Muscle layer of duodenum (tissue), 2 donors: ENCODE data around the gene PEX14.

Experiments
- H3K27ac ChIP-seq: one replicate; pipeline ENCODE4 v1.7.0; 2013; ENCODE audit warnings: mild to moderate bottlenecking, low read length
- H3K27me3 ChIP-seq: one replicate; pipeline ENCODE4 v1.7.0; 2013; ENCODE audit warnings: low read depth, mild to moderate bottlenecking, control low read depth, low read length
- H3K36me3 ChIP-seq, 2 donors: one replicate each; pipeline ENCODE4 v1.7.0; 2013; ENCODE audit warnings: low read length in 2 of 2, control low read depth in 1 of 2, mild to moderate bottlenecking in 1 of 2; ENCODE audit not compliant: insufficient read depth in 2 of 2, control insufficient read depth in 1 of 2
- H3K4me1 ChIP-seq, 2 donors: one replicate each; pipeline ENCODE4 v1.7.0; 2013; ENCODE audit warnings: low read length in 2 of 2, mild to moderate bottlenecking in 2 of 2, control low read depth in 1 of 2, moderate library complexity in 1 of 2; ENCODE audit not compliant: insufficient read depth in 2 of 2, control insufficient read depth in 1 of 2
- H3K4me3 ChIP-seq, 2 donors: one replicate each; pipeline ENCODE4 v1.7.0; 2013; ENCODE audit warnings: low read length in 2 of 2, low read depth in 1 of 2, mild to moderate bottlenecking in 1 of 2
- H3K9me3 ChIP-seq, 2 donors: one replicate each; pipeline ENCODE4 v1.7.0; 2013; ENCODE audit warnings: low read length in 2 of 2, control low read depth in 1 of 2, mild to moderate bottlenecking in 1 of 2; ENCODE audit not compliant: control insufficient read depth in 1 of 2
- donor health status: healthy.

Gene PEX14

GRCh38 chr1:10659646-10660540 lies 185.1 kb downstream of the PEX14 start:
- H3K4me3 ChIP-seq, result no peak overlapping the region
- peaks cover 0 to 57% of the 10 kb centered on the region in 2 donors for H3K4me1 ChIP-seq
- H3K27ac ChIP-seq, result no peak overlapping the region

GRCh38 chr1:10661453-10661852 lies 186.7 kb downstream of the PEX14 start:
- Histone ChIP-seq H3K36me3 (peaks cover 4 to 17% of the 10 kb centered on the region in 2 donors), H3K4me1 (peaks cover 0 to 53% of the 10 kb centered on the region in 2 donors), H3K4me3 (no peak overlapping the region), H3K9me3 (no peaks in the 10 kb centered on the region), H3K27ac (no peak overlapping the region), H3K27me3 (no peaks in the 10 kb centered on the region)

More at GRCh38 chr1:10659646-10660540, 185.1 kb downstream of the PEX14 start:
- Histone ChIP-seq H3K27me3 (no peaks in the 10 kb centered on the region), H3K36me3 (peaks cover 4 to 14% of the 10 kb centered on the region in 2 donors), H3K9me3 (no peaks in the 10 kb centered on the region)

- no peaks in the 10 kb centered on the region for H3K9me3 ChIP-seq
- H3K4me3 ChIP-seq, result no peak overlapping the region
- H3K36me3 ChIP-seq, result peaks cover 4 to 17% of the 10 kb centered on the region in 2 donors
- peaks cover 0 to 48% of the 10 kb centered on the region in 2 donors for H3K4me1 ChIP-seq
- H3K27me3 ChIP-seq, result no peaks in the 10 kb centered on the region
- no peak overlapping the region for H3K27ac ChIP-seq
Measured at GRCh38 chr1:10662090-10662688, 187.4 kb downstream of the PEX14 start.

GRCh38 chr1:10662824-10663677 lies 188.3 kb downstream of the PEX14 start:
- peaks cover 0 to 49% of the 10 kb centered on the region in 2 donors for H3K4me1 ChIP-seq
- peaks cover 4 to 17% of the 10 kb centered on the region in 2 donors for H3K36me3 ChIP-seq
- no peaks in the 10 kb centered on the region for H3K27me3 ChIP-seq
- H3K27ac ChIP-seq, result no peak overlapping the region
- no peak overlapping the region for H3K4me3 ChIP-seq
- no peaks in the 10 kb centered on the region for H3K9me3 ChIP-seq

GRCh38 chr1:10663678-10664035 lies 188.9 kb downstream of the PEX14 start:
- H3K4me3 ChIP-seq, result no peak overlapping the region
- no peaks in the 10 kb centered on the region for H3K9me3 ChIP-seq
- H3K27ac ChIP-seq, result no peak overlapping the region
- H3K4me1 ChIP-seq, result peaks cover 0 to 49% of the 10 kb centered on the region in 2 donors
- peaks cover 4 to 17% of the 10 kb centered on the region in 2 donors for H3K36me3 ChIP-seq
- H3K27me3 ChIP-seq, result no peaks in the 10 kb centered on the region

GRCh38 chr1:10664251-10664650 lies 189.5 kb downstream of the PEX14 start:
- Histone ChIP-seq H3K36me3 (peaks cover 0 to 13% of the 10 kb centered on the region in 2 donors), H3K4me3 (no peak overlapping the region), H3K27ac (no peak overlapping the region), H3K4me1 (peaks cover 0 to 49% of the 10 kb centered on the region in 2 donors), H3K27me3 (no peaks in the 10 kb centered on the region), H3K9me3 (no peaks in the 10 kb centered on the region)

GRCh38 chr1:10665226-10665625 lies 190.5 kb downstream of the PEX14 start:
- Histone ChIP-seq H3K4me1 (peaks cover 0 to 56% of the 10 kb centered on the region in 2 donors), H3K27ac (no peak overlapping the region), H3K27me3 (no peaks in the 10 kb centered on the region), H3K4me3 (no peak overlapping the region), H3K36me3 (peaks cover 0 to 6% of the 10 kb centered on the region in 2 donors), H3K9me3 (no peaks in the 10 kb centered on the region)

GRCh38 chr1:10665930-10666850 lies 191.4 kb downstream of the PEX14 start:
- H3K4me1 ChIP-seq, result peaks cover 0 to 65% of the 10 kb centered on the region in 2 donors
- no peak overlapping the region for H3K27ac ChIP-seq
- H3K36me3 ChIP-seq, result peaks cover 0 to 6% of the 10 kb centered on the region in 2 donors
- H3K9me3 ChIP-seq, result no peaks in the 10 kb centered on the region
- H3K4me3 ChIP-seq, result no peak overlapping the region
- no peaks in the 10 kb centered on the region for H3K27me3 ChIP-seq

GRCh38 chr1:10667861-10668761 lies 193.4 kb downstream of the PEX14 start:
- Histone ChIP-seq H3K27ac (no peak overlapping the region), H3K9me3 (no peaks in the 10 kb centered on the region), H3K27me3 (no peaks in the 10 kb centered on the region), H3K36me3 (peaks cover 0 to 6% of the 10 kb centered on the region in 2 donors), H3K4me3 (peak overlapping the region in 1 of 2 donors; percentile 40), H3K4me1 (peaks cover 0 to 68% of the 10 kb centered on the region in 2 donors)
